GM23248 (cell line): Measurements from ENCODE around the gene PVR. TPM values are rescaled to one million over a fixed set of nuclear protein-coding genes. Genes with fewer than 3 reads are reported as not detected.
"Not testable (repeated sequence)": the region's sequence is repeated elsewhere in the genome, so short reads cannot be mapped to it uniquely, and the experiment has no call there.

Experiments
- DNase-seq: peaks from one replicate; pipeline ENCODE4 v3.0.0-alpha.2; 2015
- H2AFZ ChIP-seq: fragments of 200-600 bp; sonication (generic); 2 replicates; pipeline ENCODE4 v1.6.1; 2016; ENCODE audit warnings: antibody characterized with exemption
- H3F3A ChIP-seq: fragments of 200-600 bp; sonication (generic); 2 replicates; pipeline ENCODE4 v1.6.1; 2016; ENCODE audit warnings: mild to moderate bottlenecking, antibody characterized with exemption, mixed run types; ENCODE audit not compliant: insufficient read depth
- H3K27ac ChIP-seq: fragments of 200-600 bp; sonication (generic); 2 replicates; pipeline ENCODE4 v1.5.1; 2016; ENCODE audit warnings: mild to moderate bottlenecking
- H3K27me3 ChIP-seq: fragments of 200-600 bp; sonication (generic); replicated peaks from 2 replicates; pipeline ENCODE4 v1.6.1; 2016; ENCODE audit warnings: mild to moderate bottlenecking; ENCODE audit not compliant: insufficient read depth
- H3K36me3 ChIP-seq: fragments of 200-600 bp; sonication (generic); 2 replicates; pipeline ENCODE4 v1.6.1; 2016; ENCODE audit warnings: low read depth, mild to moderate bottlenecking
- H3K4me1 ChIP-seq: fragments of 200-600 bp; sonication (generic); 2 replicates; pipeline ENCODE4 v1.6.1; 2016; ENCODE audit warnings: mild to moderate bottlenecking; ENCODE audit not compliant: insufficient read depth
- H3K4me2 ChIP-seq: fragments of 200-600 bp; sonication (generic); one replicate; pipeline ENCODE4 v1.6.1; 2016; ENCODE audit warnings: mild to moderate bottlenecking; ENCODE audit not compliant: unreplicated experiment
- H3K4me3 ChIP-seq: fragments of 200-600 bp; sonication (generic); 2 replicates; pipeline ENCODE4 v1.5.1; 2016; ENCODE audit warnings: mild to moderate bottlenecking
- H3K79me2 ChIP-seq: fragments of 200-600 bp; sonication (generic); 2 replicates; pipeline ENCODE4 v1.6.1; 2016; ENCODE audit warnings: mild to moderate bottlenecking; ENCODE audit not compliant: insufficient read depth
- H3K9ac ChIP-seq: fragments of 200-600 bp; sonication (generic); 2 replicates; pipeline ENCODE4 v1.6.1; 2016; ENCODE audit warnings: mild to moderate bottlenecking
- H3K9me2 ChIP-seq: fragments of 200-600 bp; sonication (generic); 2 replicates; pipeline ENCODE4 v1.6.1; 2016; ENCODE audit warnings: mixed run types, mild to moderate bottlenecking, moderate library complexity; ENCODE audit not compliant: insufficient read depth
- H3K9me3 ChIP-seq: fragments of 200-600 bp; sonication (generic); one replicate; pipeline ENCODE4 v1.6.1; 2017; ENCODE audit warnings: low read depth
- H4K20me1 ChIP-seq: fragments of 200-600 bp; sonication (generic); 2 replicates; pipeline ENCODE4 v1.6.0; 2016; ENCODE audit not compliant: insufficient read depth
- EZH2 ChIP-seq: fragments of 200-600 bp; sonication (generic); IDR thresholded peaks from 2 replicates; pipeline ENCODE4 v1.6.1; 2018; ENCODE audit warnings: antibody characterized with exemption, mild to moderate bottlenecking; ENCODE audit not compliant: insufficient read depth, poor library complexity, severe bottlenecking
- EZH2phosphoT487 ChIP-seq: fragments of 200-600 bp; sonication (generic); IDR thresholded peaks from 2 replicates; pipeline ENCODE4 v1.6.1; 2018; ENCODE audit warnings: antibody characterized with exemption, moderate library complexity, mild to moderate bottlenecking, low read depth; ENCODE audit not compliant: insufficient read depth
- WGBS, 2 experiments: methylation state at CpG; one replicate each; pipeline ENCODE4 v1.1.6; 2015 to 2017; ENCODE audit warnings: low lambda C conversion rate in 2 of 2, low coverage in 1 of 2; ENCODE audit errors: missing lambda C conversion rate in 2 of 2; 5-methylcytosine and 5-hydroxymethylcytosine counted together
- in situ Hi-C: fragments of 300-500 bp; cut with MboI; formaldehyde crosslinking; loops from 2 replicates; pipeline ENCODE4 v1.15.0; 2020
- polyA plus RNA-seq: library from polyadenylated mRNA; unstranded; fragments of >200 nt; fragmentation: Nextera tagmentation; extraction: Ambion mirVana; gene quantifications from 2 replicates; pipeline ENCODE4 v1.2.1, GENCODE V29; 2016
- total RNA-seq: library from RNA; depleted of rRNA; stranded (reverse); fragments of >200 nt; shearing (Covaris generic); gene quantifications from 2 replicates; pipeline ENCODE4 v1.2.3, GENCODE V29; 2014

Gene PVR
- total and polyA plus RNA-seq, 2 experiments from 2014 or later = 58.8 to 148 TPM

DNA sequence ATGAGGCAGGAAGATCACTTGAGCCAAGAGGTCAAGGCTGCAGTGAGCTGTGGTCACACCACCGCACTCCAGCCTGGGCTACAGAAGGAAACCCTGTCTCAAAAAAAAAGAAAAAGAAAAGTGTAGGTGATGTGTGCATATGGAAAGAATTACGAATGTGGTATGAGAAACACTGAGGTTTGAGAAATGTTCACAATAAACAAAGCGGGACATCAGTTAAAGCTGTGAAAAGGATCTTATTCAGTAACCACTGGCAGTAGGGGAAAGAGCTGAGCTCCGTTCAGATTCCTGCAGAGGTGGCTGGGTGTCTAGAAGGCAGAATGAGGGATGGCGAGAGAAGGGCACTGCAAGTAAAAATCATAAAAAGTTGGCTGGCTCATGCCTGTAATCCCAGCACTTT is 34.5 kb upstream of the PVR start:
- Histone ChIP-seq H3K9me2 (no peaks in the 10 kb centered on the region), H3K27ac (no peak overlapping the region), H3K4me2 (no peak overlapping the region), H2AFZ (no peak overlapping the region), H3K36me3 (no peaks in the 10 kb centered on the region), H3K79me2 (no peaks in the 10 kb centered on the region), H3K4me1 (peaks cover 22% of the 10 kb centered on the region), H3F3A (peaks cover 20% of the 10 kb centered on the region), H3K9me3 (no peaks in the 10 kb centered on the region), H3K4me3 (no peak overlapping the region), H4K20me1 (no peaks in the 10 kb centered on the region), H3K9ac (no peak overlapping the region), H3K27me3 (no peaks in the 10 kb centered on the region)
- 51 to 66% methylated on average over 5 of the region's 5 CpGs for WGBS, 2 experiments
- TF ChIP-seq EZH2 = no peak
- in situ Hi-C loops = no loop called here
- DNase-seq = peak; percentile 42

DNA sequence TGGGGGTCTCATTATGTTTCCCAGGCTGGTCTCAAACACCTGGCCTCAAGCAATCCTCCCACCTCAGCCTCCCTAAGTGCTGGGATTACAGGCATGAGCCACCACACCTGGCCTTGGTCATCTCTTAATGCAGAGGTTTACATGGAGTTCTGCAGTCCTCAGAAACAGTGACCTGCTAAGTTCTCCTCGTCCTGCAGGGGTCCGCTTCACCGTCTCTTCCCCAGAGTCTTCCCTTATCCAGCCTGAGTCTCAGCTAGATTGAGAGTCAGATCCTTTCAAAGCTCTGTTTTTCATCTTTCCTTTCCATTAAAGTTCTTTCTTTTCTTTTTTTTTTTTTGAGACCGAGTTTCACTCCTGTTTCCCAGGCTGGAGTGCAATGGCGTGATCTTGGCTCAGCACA is 33.2 kb upstream of the PVR start:
- H3K9ac ChIP-seq, H3K79me2 ChIP-seq, H3K4me3 ChIP-seq, H3K9me3 ChIP-seq, H3K27me3 ChIP-seq, H3K9me2 ChIP-seq, H2AFZ ChIP-seq, H3K4me2 ChIP-seq, in situ Hi-C loops, H3K36me3 ChIP-seq, H3K27ac ChIP-seq, H4K20me1 ChIP-seq: not testable (repeated sequence)
- DNase-seq = peak; percentile 58
- H3K4me1 ChIP-seq = peaks cover 20% of the 10 kb centered on the region
- WGBS, 2 experiments = 40 to 64% methylated on average over 5 of the region's 5 CpGs
- peaks cover 15% of the 10 kb centered on the region for H3F3A ChIP-seq

DNA sequence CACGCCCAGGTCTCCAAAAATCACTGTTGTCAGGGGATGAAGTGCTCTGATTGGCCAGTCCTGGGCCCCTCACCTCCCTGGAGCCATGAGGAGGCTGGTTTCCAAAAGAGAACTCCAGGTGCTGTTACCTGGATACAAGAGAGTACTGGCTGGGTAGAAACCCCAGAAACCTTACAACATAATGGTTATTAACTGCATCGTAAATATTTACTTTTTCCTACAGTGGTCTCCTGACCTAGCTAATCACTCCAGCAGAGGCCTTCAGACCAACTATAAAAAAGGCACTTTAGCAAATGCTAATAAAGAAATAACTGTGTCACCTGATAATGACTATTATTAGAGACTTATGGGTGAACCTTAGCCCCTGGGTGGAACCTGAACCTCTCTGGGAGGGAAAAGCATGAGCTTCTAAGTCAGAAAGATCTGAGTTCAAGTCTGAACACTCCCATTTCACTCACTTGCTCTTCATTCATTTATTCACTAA is 31.9 kb upstream of the PVR start:
- in situ Hi-C loops = no loop called here
- TF ChIP-seq EZH2 = no peak
- TF ChIP-seq EZH2phosphoT487 = no peak

DNA sequence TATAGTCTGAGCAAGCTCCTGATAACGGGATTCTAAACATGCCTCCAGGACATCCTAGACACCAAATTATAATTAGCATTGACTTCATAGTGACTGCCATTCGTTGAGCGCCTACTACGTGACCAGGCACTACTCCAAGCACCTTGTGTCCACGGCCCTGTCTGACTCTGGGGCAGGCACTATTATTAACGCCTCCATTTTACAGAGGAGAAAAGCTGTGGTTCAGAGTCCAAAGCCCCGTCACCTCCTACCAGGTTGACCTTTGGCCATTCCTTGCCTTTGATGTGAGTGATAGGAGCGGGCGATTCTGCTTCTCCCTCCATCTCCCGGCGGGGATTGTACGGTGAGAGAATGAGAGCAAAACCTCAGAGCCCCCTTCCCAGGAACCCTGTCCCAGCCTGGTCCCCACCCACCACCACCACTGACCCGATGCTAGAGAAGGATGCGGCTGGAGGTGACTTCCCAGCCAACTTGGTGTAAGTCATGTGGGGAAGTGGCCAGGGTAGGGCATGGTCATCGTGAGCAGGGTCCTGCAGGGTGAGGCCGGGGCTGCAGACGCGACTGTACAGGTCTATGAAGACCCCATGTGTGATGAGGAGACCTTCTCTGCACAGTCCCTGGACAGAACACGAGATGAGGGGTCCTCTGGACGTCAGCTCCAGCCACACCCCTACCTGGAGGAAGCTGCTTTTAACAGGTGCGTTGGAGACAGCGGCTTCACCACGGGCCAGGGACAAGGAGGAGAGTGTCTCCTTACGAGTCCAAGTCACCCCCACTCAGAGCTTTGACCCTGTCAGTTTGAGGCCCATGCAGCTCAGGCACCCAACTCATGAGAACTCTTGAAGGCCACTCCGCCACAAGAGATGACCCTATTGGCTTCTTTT is 30.2 kb upstream of the PVR start, which contains the start of gene IGSF23:
TSS of gene IGSF23 (plus strand) at position 269 of the 884 bp plus-strand sequence. CDS start at position 352, 83 bp downstream.
- Histone ChIP-seq H3K4me1 (peaks cover 2% of the 10 kb centered on the region; the same call in 1 of the 2 replicates), H3K9ac (no peak within 1 kb of the TSS), H3K9me2 (no peaks in the 10 kb centered on the region), H3K36me3 (no peaks in the 10 kb centered on the region), H3K9me3 (no peaks in the 10 kb centered on the region), H4K20me1 (no peaks in the 10 kb centered on the region), H2AFZ (no peak within 1 kb of the TSS), H3K4me3 (no peak within 1 kb of the TSS), H3K79me2 (no peaks in the 10 kb centered on the region), H3F3A (no peaks in the 10 kb centered on the region), H3K4me2 (no peak within 1 kb of the TSS), H3K27ac (no peak within 1 kb of the TSS), H3K27me3 (no peaks in the 10 kb centered on the region)
- DNase-seq = no peak
- WGBS, 2 experiments = 82 to 83% methylated on average over 24 to 25 of the region's 25 CpGs
- in situ Hi-C loops = no loop called here
- no peak for TF ChIP-seq EZH2
- no peak for TF ChIP-seq EZH2phosphoT487

More for the DNA sequence above, 31.9 kb upstream of the PVR start:
- no peaks in the 10 kb centered on the region for H3K36me3 ChIP-seq
- no peak overlapping the region for H2AFZ ChIP-seq
- no peaks in the 10 kb centered on the region for H3K9me2 ChIP-seq
- no peaks in the 10 kb centered on the region for H3K79me2 ChIP-seq
- H4K20me1 ChIP-seq = no peaks in the 10 kb centered on the region
- no peak for DNase-seq
- H3K9ac ChIP-seq = no peak overlapping the region
- H3K4me1 ChIP-seq = peaks cover 19% of the 10 kb centered on the region
- no peak overlapping the region for H3K4me3 ChIP-seq
- H3K9me3 ChIP-seq = no peaks in the 10 kb centered on the region
- H3K27me3 ChIP-seq = no peaks in the 10 kb centered on the region
- WGBS, 2 experiments = 94 to 98% methylated on average over 2 of the region's 2 CpGs
- H3F3A ChIP-seq = peaks cover 14% of the 10 kb centered on the region
- no peak overlapping the region for H3K4me2 ChIP-seq
- no peak overlapping the region for H3K27ac ChIP-seq
